Stimulated activated CD4-positive, alpha-beta T cell treated with anti-CD3 and anti-CD28 coated beads, Interleukin-4, amount 100 ng/mL, for 48 hours (primary cell): ENCODE results near the gene RNF222.

Experiments
- DNase-seq, 2 donors: peaks; one replicate each; pipeline ENCODE4 v3.0.0-alpha.2; 2020; ENCODE audit warnings: low read depth in 2 of 2

Gene RNF222

DNA sequence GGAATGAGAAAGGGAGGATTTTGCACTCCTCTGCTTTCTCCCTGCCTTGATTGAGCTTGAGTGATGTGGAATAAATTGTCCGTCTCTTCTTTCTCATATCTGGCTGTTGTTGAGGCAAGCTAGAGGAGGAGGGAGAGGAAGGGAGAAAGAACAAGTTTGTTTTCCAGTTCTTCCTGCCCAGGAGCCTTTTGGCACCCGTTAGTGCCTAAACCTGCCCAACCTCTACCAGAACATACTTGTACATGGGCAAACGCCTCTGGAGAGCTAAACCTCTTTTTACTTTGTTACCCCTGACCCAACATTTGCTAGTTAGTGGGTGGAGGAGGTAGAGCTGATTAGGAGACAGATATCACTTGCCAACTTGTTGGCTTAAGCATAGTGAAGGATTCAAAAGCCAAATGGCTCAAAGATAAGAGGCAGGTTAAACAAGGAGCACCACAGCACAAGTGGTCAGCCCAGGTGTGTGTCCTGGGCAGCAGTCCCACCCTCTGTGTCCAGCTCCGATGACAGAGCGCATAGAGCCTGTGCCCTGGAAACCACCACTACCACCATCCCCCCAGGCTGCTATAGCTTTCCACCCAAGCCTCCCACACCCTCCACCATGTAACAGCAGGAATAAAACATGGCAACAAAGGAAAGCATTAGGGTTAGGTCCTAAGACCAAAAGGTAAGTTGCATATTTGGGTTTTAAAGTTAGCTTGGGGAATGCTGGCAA is 51.5 kb downstream of the RNF222 start:
- no peak for DNase-seq

DNA sequence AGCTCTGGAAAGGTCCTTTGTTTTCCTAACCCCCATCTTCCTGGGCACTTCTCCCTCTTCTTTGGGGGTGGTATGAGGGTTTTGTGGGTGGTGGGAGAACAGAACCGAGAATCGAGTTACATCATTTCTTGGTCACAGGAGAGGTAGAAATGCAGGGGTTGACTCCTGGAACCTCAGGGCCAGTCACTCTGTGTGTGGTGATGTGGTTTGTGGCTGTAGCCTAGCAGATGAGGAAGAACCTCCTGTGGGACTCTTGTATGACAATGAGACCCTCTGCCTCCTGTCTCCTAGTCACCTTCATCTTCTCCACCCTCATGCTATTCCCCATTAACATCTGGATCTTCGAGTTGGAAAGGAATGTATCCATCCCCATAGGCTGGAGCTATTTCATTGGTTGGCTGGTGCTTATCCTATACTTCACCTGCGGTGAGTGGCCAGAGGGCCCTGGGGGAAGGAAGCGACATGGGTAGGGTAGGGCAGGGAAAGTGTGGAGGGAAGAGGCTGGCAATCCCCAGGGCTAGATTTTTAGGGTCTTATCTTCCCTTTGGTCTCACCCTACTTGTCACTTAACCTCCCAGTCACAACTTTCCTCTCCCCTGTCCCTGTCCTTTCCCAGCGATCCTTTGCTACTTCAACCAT is 52.5 kb downstream of the RNF222 start:
- peak in 1 of 2 donors; percentile 4 for DNase-seq

DNA sequence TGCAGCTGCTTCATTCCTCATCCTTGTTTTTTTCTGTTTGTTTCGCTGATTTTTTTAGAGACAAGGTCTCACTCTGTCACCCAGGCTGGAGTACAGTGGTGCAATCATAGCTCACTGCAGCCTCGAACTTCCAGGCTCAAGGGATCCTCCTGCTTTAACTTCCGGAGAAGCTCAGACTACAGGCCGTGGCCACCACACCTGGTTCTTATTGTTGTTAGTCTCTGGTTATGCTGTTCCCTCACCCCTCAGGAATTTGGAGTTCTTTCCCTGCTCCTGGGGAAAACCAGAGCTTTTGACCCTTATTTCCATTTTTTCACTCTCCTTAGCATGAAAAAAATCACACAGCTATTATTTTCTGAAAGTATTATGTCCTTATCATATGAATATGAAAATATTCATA is 56.2 kb downstream of the RNF222 start:
- no peak for DNase-seq
